Activated CD8-positive, alpha-beta memory T cell treated with anti-CD3 and anti-CD28 coated beads, Interleukin-2, amount 50 U/mL, for 24 hours (primary cell): Measurements from ENCODE around the gene CEP89.
"Not testable (repeated sequence)": the region's sequence is repeated elsewhere in the genome, so short reads cannot be mapped to it uniquely, and the experiment has no call there.

Experiments used
- DNase-seq: peaks from one replicate; pipeline ENCODE4 v3.0.0-alpha.2; 2020; ENCODE audit errors: extremely low read depth

Gene CEP89

DNA sequence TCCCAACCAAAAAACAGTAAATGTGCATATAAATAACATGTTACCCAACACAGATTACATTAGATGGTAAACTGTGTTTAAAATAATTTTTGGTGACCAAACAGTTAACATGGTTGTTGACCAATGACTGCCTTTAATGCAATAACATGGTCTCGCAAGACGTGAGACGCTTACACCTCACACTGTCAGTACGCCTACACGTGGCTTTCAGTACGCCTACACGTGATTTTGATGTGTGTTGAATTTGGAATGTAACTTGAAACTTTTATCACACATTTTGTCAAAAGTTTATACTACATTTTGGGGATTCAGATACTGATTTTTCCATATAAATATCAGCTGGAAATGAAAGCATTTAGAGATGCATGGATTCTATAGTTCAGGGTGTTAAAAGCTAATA, 134.2 kb downstream of the CEP89 start:
- DNase-seq, result no peak

DNA sequence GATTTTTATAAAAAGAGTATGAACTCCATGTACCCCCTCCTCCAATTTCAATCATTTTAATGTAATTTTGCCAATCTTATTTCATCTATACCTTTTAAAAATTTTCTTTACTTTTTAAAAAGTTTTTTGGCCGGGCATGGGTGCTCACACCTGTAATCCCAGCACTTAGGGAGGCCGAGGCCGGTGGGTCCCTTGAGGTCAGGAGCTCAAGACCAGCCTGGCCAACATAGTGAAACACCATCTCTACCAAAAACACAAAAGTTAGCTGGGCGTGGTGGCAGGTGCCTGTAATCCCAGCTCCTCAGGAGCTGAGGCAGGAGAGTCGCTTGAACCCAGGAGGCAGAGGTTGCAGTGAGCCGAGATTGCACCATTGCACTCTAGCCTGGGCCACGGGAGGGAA, 138.4 kb downstream of the CEP89 start:
- not testable (repeated sequence) for DNase-seq

DNA sequence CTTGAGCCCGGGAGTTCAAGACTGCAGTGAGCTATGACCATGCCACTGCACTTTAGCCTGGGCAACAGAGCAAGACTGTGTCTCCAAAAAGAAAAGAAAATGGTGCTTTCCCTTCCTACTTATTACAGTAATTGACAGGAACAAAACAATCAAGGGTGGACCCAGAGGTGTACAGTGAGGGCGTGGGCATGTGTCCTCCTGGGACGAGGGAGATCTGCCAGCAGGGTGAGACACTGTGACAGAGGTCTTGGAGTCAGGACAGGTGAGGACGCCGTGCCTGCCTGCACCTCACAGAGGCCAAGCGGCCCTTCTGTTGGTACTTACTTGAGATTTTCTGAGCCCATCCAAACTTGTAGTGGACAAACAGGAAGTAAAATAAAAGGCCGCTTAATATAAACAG, 138.9 kb downstream of the CEP89 start:
- not testable (repeated sequence) for DNase-seq

DNA sequence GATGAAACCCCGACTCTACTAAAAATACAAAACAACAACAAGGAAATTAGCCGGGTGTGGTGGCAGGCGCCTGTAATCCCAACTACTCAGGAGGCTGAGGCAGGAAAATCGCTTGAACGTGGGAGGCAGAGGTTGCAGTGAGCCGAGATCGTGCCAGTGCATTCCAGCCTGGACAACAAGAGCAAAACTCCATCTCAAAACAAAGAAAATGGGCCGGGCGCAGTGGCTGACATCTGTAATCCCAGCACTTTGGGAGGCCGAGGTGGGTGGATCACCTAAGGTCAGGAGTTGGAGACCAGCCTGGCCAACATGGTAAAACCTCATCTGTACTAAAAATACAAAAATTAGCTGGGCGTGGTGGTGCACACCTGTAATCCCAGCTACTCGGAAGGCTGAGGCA, 139.7 kb downstream of the CEP89 start:
- not testable (repeated sequence) for DNase-seq

DNA sequence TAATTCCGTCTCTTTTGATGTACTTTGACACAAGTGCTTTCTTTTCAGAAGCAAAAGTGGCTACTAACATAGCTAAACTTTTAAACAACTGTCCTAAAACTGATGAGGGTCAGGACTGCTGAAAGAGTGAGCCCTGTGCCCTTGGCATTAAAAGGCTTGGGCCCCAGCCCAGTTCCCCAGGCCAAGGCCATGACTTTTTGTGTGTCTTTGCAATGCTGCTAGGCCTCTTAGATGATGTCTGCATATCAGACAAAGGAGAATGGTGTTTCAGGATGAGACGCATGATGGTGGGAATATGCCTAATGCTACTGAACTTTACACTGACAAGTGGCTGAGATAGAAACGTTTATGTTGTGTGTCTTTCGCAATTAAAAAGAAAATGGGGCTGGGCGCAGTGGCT, 140.1 kb downstream of the CEP89 start:
- DNase-seq, result no peak

DNA sequence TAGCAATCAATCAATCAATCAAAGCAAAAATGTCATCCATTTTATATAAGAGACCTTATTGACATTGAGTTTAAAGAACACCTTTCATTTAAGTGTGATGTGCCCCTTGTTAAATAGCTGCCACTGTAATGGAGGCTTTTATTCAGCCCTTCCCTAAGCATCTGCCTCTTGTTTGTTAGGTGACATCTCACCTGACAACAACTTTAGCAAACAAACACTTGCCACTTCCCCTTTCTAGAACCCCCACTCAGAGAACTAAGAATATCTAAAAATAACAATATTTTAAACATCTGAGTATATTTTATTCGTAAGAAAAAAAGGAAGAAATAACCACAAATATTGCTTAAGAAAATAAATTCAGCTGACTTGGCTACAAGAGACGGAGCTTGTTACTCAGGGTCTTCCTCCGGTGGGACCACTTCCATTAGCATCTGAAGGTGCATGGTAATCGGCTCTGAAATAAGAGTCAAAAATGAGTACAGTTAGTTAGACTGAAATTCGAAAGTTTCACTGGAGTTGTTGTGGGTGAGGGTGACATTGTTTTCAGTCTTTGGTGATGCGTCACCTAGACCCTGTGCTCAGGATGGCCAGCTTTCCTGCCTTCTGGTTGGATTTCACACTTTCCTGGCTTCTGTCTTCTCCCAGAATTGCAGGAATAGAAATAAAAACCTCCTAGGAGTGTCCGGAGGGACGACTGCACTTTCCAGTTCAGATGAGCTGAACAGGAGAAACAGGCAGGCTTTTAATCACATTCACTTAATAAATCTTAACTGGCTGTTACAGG, 141.3 kb downstream of the CEP89 start:
- no peak for DNase-seq

DNA sequence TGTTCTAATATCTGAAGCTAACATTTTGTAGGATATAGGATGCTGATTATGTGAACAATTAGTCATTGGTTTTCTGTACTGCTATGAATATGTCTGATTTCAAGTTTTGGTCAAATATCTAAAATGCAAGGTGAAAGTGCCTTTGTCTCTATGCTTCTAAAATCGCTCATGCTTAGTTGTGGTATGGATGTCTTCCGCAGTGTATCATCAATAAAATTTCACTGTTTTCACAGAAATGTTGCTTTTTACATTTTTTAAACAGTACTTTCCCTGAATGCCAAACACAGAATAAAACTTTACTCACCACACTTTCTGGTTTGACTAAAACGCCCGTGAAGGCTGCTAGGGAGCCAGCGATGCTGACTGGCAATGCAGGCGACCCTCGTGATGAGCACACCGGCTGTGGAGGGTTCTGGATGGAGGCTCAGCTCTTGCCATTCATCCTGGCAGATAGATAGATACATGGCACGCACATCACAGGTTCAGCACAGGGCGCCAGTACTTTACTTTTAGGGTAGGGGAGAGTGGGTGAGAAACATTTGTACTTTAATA, 142.3 kb downstream of the CEP89 start:
- no peak for DNase-seq

DNA sequence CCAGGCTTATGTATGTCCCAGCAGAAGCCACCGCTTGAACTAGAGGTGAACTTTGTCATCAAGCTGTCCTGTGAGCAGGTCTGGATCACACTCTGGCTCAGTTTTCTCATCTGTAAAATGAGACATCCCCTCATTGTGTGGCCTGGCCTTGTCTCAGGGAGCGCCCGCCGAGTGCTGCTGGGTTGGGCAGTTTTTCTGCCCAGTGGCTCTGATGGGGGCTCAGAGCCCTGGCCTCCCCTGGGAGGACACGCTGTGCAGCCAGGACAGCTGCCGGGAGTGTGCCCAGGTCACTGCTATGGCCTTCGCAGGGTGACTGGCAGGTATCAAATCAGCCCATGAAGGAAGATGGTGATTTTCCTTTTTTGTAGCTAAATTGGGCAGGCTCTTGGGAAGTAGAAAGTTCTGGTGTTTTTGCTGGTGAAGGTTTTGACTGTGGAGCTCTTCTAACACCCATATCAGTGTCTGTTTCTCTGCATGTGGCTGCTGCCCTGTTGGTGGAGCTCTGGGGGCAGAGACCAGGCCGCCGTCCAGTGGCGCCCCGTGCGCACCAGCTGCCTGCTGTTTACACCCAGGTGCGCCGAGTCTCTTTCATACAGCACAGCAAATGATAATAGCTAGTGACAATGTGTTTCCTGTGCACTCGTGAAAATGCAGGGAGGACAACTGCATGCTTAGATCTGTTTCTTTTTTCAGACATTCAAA, 143.0 kb downstream of the CEP89 start:
- DNase-seq, result no peak

DNA sequence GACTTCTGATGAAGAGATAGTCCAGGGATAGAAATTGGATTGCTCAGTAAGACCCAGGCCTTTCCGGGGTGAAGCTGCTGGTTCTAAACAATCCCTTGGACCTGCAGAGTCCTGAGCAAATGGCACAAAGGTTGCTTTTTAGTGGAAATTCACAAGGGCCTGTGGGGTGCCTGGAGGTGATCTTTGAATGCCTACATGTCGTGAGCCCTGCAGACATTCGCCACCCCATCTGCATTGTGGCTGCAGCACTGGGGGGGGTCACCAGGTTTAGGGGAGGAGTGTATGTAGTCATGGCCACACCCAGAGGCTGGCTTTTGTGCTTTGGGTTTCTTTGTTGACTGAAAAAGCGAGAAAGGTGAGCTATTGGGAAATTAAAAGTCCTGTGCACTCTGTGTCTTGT, 143.6 kb downstream of the CEP89 start:
- no peak for DNase-seq
